PC-3 (cell line): Measurements from ENCODE around the gene MAMLD1.

Experiments
- EZH2 ChIP-seq: fragments of 300-600 bp; sonication (generic); IDR thresholded peaks from one replicate; pipeline ENCODE4 v1.6.1; 2017; ENCODE audit warnings: antibody characterized with exemption, mild to moderate bottlenecking, low read length; ENCODE audit not compliant: unreplicated experiment
- EZH2phosphoT487 ChIP-seq: fragments of 300-600 bp; sonication (generic); IDR thresholded peaks from 2 replicates; pipeline ENCODE4 v1.6.1; 2018; ENCODE audit warnings: mild to moderate bottlenecking, antibody characterized with exemption, low read length, borderline replicate concordance
- TF ChIP-seq, protein P1 (sequence below): fragments of 300-600 bp; sonication (generic); conservative IDR thresholded peaks from 2 replicates; pipeline ENCODE4 v1.5.1; 2017; ENCODE audit warnings: antibody characterized with exemption, low read depth, mild to moderate bottlenecking, low read length

DNA sequence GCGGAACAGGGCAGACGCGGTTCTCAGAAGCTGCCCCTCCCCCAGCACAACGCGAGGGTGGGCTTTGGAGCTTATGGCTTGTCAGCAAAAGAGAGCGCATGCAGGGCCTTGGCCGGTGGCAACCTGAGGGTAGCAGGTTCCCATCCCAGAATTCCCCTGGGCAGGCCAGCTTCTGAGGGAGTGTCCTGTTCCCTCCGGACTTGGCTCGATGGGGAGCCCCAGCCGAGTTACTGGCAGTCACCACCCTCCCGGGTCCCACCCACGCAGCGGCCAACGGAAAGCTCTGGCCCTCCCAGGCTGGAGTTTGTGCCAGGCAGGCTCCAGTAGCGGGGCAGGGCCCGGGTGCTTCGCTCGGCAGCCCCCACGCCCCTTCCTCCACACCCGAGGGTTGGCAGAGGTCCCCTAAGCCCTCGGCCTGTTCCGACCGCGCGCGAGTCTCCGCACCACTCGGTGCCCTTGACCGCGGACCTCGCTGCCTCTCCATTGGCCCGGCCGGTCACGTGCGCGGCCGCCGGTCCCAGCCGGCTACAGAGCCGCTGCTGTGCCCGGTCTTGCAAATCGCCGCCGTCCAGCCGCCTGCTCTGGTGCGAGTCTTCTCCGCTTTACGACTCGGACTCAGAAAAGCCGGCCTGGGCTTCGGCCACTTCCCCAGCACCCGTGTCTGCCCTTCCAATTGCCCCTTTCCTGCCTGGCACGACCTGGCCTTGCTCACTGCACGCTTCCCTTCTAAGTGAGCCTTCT, 184.4 kb downstream of the MAMLD1 start:
- TF ChIP-seq, protein P1, sequence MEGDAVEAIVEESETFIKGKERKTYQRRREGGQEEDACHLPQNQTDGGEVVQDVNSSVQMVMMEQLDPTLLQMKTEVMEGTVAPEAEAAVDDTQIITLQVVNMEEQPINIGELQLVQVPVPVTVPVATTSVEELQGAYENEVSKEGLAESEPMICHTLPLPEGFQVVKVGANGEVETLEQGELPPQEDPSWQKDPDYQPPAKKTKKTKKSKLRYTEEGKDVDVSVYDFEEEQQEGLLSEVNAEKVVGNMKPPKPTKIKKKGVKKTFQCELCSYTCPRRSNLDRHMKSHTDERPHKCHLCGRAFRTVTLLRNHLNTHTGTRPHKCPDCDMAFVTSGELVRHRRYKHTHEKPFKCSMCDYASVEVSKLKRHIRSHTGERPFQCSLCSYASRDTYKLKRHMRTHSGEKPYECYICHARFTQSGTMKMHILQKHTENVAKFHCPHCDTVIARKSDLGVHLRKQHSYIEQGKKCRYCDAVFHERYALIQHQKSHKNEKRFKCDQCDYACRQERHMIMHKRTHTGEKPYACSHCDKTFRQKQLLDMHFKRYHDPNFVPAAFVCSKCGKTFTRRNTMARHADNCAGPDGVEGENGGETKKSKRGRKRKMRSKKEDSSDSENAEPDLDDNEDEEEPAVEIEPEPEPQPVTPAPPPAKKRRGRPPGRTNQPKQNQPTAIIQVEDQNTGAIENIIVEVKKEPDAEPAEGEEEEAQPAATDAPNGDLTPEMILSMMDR, result no peak
- TF ChIP-seq EZH2 (no peak), EZH2phosphoT487 (no peak)
